ENCODE results near the gene IDH3B.
A peak's percentile ranks its signal among the peaks of the same experiment; 100 is the strongest.

The IDH3B gene

GRCh38 chr20:2663887-2664719 lies at the start of gene IDH3B:
IDH3B (minus strand) TSS chr20:2664216; CDS start chr20:2664188, 28 bp downstream.
- Histone ChIP-seq H3K4me3 (ENCODE audit: low read length) (peak within 1 kb of the TSS; percentile 98), H3K9me3 (ENCODE audit: control insufficient read depth, low read length) (no peaks in the 10 kb centered on the region), H3K9ac (ENCODE audit: low read length) (peak within 1 kb of the TSS; percentile 94), H3K4me1 (ENCODE audit: control insufficient read depth, insufficient read depth, low read length) (peaks cover 11% of the 10 kb centered on the region), H3K36me3 (ENCODE audit: control insufficient read depth, insufficient read depth, low read length, severe bottlenecking) (peaks cover 31% of the 10 kb centered on the region), H3K27me3 (replicated peaks; ENCODE audit: control insufficient read depth, insufficient read depth, low read length) (no peaks in the 10 kb centered on the region)
- peak; percentile 96 for DNase-seq (ENCODE audit: low read depth)

DNA sequence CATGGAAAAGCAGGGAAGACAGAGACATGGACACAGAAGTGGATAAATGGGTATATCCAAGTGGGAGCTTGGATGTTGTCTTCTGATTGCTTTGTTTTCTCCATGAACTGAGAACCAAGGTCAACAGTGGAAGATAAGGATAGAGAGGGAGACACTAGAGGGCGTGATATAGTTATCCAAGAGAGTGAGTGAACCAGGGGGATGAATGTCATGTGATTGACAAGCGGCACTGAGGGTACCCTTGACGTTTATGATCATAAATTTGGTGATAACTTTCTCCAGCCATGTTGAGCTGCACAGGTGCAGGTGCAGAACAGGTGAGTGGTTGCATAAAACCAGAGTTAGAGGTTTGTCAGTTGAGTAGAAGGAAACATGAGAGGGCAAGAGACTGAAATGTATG lies 49.3 kb upstream of the IDH3B start:
- no peak for DNase-seq (ENCODE audit: low read depth)
- Histone ChIP-seq H3K27me3 (replicated peaks; ENCODE audit: control insufficient read depth, insufficient read depth, low read length) (peaks cover 35% of the 10 kb centered on the region), H3K4me3 (ENCODE audit: low read length) (no peak overlapping the region), H3K4me1 (ENCODE audit: control insufficient read depth, insufficient read depth, low read length) (no peaks in the 10 kb centered on the region), H3K36me3 (ENCODE audit: control insufficient read depth, insufficient read depth, low read length, severe bottlenecking) (no peaks in the 10 kb centered on the region), H3K9ac (ENCODE audit: low read length) (no peak overlapping the region), H3K9me3 (ENCODE audit: control insufficient read depth, low read length) (peaks cover 7% of the 10 kb centered on the region)

GRCh38 chr20:2709205-2709981 lies 45.4 kb upstream of the IDH3B start:
- H3K36me3 ChIP-seq (ENCODE audit: control insufficient read depth, insufficient read depth, low read length, severe bottlenecking), result no peaks in the 10 kb centered on the region
- no peak overlapping the region for H3K9ac ChIP-seq (ENCODE audit: low read length)
- no peak for DNase-seq (ENCODE audit: low read depth)
- no peaks in the 10 kb centered on the region for H3K4me1 ChIP-seq (ENCODE audit: control insufficient read depth, insufficient read depth, low read length)
- H3K27me3 ChIP-seq (replicated peaks; ENCODE audit: control insufficient read depth, insufficient read depth, low read length), result peaks cover 69% of the 10 kb centered on the region
- no peak overlapping the region for H3K4me3 ChIP-seq (ENCODE audit: low read length)
- H3K9me3 ChIP-seq (ENCODE audit: control insufficient read depth, low read length), result no peaks in the 10 kb centered on the region

GRCh38 chr20:2708665-2709064 lies 44.6 kb upstream of the IDH3B start:
- Histone ChIP-seq H3K36me3 (ENCODE audit: control insufficient read depth, insufficient read depth, low read length, severe bottlenecking) (no peaks in the 10 kb centered on the region), H3K4me1 (ENCODE audit: control insufficient read depth, insufficient read depth, low read length) (no peaks in the 10 kb centered on the region), H3K4me3 (ENCODE audit: low read length) (no peak overlapping the region), H3K27me3 (replicated peaks; ENCODE audit: control insufficient read depth, insufficient read depth, low read length) (peaks cover 73% of the 10 kb centered on the region), H3K9me3 (ENCODE audit: control insufficient read depth, low read length) (no peaks in the 10 kb centered on the region), H3K9ac (ENCODE audit: low read length) (no peak overlapping the region)
- no peak for DNase-seq (ENCODE audit: low read depth)

GRCh38 chr20:2708073-2708415 lies 44.0 kb upstream of the IDH3B start:
- Histone ChIP-seq H3K4me1 (ENCODE audit: control insufficient read depth, insufficient read depth, low read length) (no peaks in the 10 kb centered on the region), H3K9me3 (ENCODE audit: control insufficient read depth, low read length) (no peaks in the 10 kb centered on the region), H3K36me3 (ENCODE audit: control insufficient read depth, insufficient read depth, low read length, severe bottlenecking) (no peaks in the 10 kb centered on the region), H3K27me3 (replicated peaks; ENCODE audit: control insufficient read depth, insufficient read depth, low read length) (peaks cover 67% of the 10 kb centered on the region), H3K4me3 (ENCODE audit: low read length) (no peak overlapping the region), H3K9ac (ENCODE audit: low read length) (no peak overlapping the region)
- DNase-seq (ENCODE audit: low read depth), result no peak

GRCh38 chr20:2707353-2708072 lies 43.5 kb upstream of the IDH3B start:
- no peak overlapping the region for H3K9ac ChIP-seq (ENCODE audit: low read length)
- no peaks in the 10 kb centered on the region for H3K36me3 ChIP-seq (ENCODE audit: control insufficient read depth, insufficient read depth, low read length, severe bottlenecking)
- H3K4me1 ChIP-seq (ENCODE audit: control insufficient read depth, insufficient read depth, low read length), result no peaks in the 10 kb centered on the region
- H3K27me3 ChIP-seq (replicated peaks; ENCODE audit: control insufficient read depth, insufficient read depth, low read length), result peaks cover 66% of the 10 kb centered on the region
- H3K4me3 ChIP-seq (ENCODE audit: low read length), result no peak overlapping the region
- no peaks in the 10 kb centered on the region for H3K9me3 ChIP-seq (ENCODE audit: control insufficient read depth, low read length)
- no peak for DNase-seq (ENCODE audit: low read depth)

- no peak overlapping the region for H3K9ac ChIP-seq (ENCODE audit: low read length)
- no peaks in the 10 kb centered on the region for H3K36me3 ChIP-seq (ENCODE audit: control insufficient read depth, insufficient read depth, low read length, severe bottlenecking)
- no peak overlapping the region for H3K4me3 ChIP-seq (ENCODE audit: low read length)
- no peaks in the 10 kb centered on the region for H3K4me1 ChIP-seq (ENCODE audit: control insufficient read depth, insufficient read depth, low read length)
- no peaks in the 10 kb centered on the region for H3K9me3 ChIP-seq (ENCODE audit: control insufficient read depth, low read length)
- H3K27me3 ChIP-seq (replicated peaks; ENCODE audit: control insufficient read depth, insufficient read depth, low read length), result peaks cover 62% of the 10 kb centered on the region
- no peak for DNase-seq (ENCODE audit: low read depth)
Observed at GRCh38 chr20:2706688-2707352, 42.8 kb upstream of the IDH3B start.

GRCh38 chr20:2705931-2706645 lies 42.1 kb upstream of the IDH3B start:
- H3K4me1 ChIP-seq (ENCODE audit: control insufficient read depth, insufficient read depth, low read length), result no peaks in the 10 kb centered on the region
- peaks cover 62% of the 10 kb centered on the region for H3K27me3 ChIP-seq (replicated peaks; ENCODE audit: control insufficient read depth, insufficient read depth, low read length)
- H3K9ac ChIP-seq (ENCODE audit: low read length), result no peak overlapping the region
- no peaks in the 10 kb centered on the region for H3K9me3 ChIP-seq (ENCODE audit: control insufficient read depth, low read length)
- no peaks in the 10 kb centered on the region for H3K36me3 ChIP-seq (ENCODE audit: control insufficient read depth, insufficient read depth, low read length, severe bottlenecking)
- no peak for DNase-seq (ENCODE audit: low read depth)
- no peak overlapping the region for H3K4me3 ChIP-seq (ENCODE audit: low read length)

GRCh38 chr20:2703716-2704475 lies 39.9 kb upstream of the IDH3B start:
- H3K27me3 ChIP-seq (replicated peaks; ENCODE audit: control insufficient read depth, insufficient read depth, low read length), result peaks cover 78% of the 10 kb centered on the region
- H3K4me1 ChIP-seq (ENCODE audit: control insufficient read depth, insufficient read depth, low read length), result no peaks in the 10 kb centered on the region
- no peak overlapping the region for H3K4me3 ChIP-seq (ENCODE audit: low read length)

GRCh38 chr20:2701671-2702081 lies 37.7 kb upstream of the IDH3B start:
- Histone ChIP-seq H3K9ac (ENCODE audit: low read length) (no peak overlapping the region), H3K4me3 (ENCODE audit: low read length) (no peak overlapping the region), H3K9me3 (ENCODE audit: control insufficient read depth, low read length) (no peaks in the 10 kb centered on the region), H3K36me3 (ENCODE audit: control insufficient read depth, insufficient read depth, low read length, severe bottlenecking) (no peaks in the 10 kb centered on the region), H3K4me1 (ENCODE audit: control insufficient read depth, insufficient read depth, low read length) (no peaks in the 10 kb centered on the region), H3K27me3 (replicated peaks; ENCODE audit: control insufficient read depth, insufficient read depth, low read length) (peaks cover 81% of the 10 kb centered on the region)
- no peak for DNase-seq (ENCODE audit: low read depth)

More at GRCh38 chr20:2703716-2704475, 39.9 kb upstream of the IDH3B start:
- no peak overlapping the region for H3K9ac ChIP-seq (ENCODE audit: low read length)
- DNase-seq (ENCODE audit: low read depth), result no peak
- H3K9me3 ChIP-seq (ENCODE audit: control insufficient read depth, low read length), result no peaks in the 10 kb centered on the region
- H3K36me3 ChIP-seq (ENCODE audit: control insufficient read depth, insufficient read depth, low read length, severe bottlenecking), result no peaks in the 10 kb centered on the region
